T-helper 2 cell treated with Interferon-gamma antibody and Interleukin-4, amounts not matched to agents 100 ng/mL and 5 ng/mL, for 36 hours (primary cell): ENCODE measurements around the gene EDNRA. TPM values are rescaled to one million over a fixed set of nuclear protein-coding genes. Genes with fewer than 3 reads are reported as not detected.

Source experiments
- intact Hi-C: fragments of 100-400 bp; cut with micrococcal nuclease; formaldehyde crosslinking; loops from one replicate; pipeline ENCODE4 v1.15.1; 2023
- total RNA-seq: library from RNA; stranded (reverse); gene quantifications from 2 replicates; pipeline ENCODE4 v1.2.3, GENCODE V29; 2022

EDNRA gene
- total RNA-seq, 1 donor from 2014 or later: not detected

- intact Hi-C loops: no loop called here
These were observed 59.1 kb downstream of the EDNRA start for GRCh38 chr4:147539959-147540358.

DNA sequence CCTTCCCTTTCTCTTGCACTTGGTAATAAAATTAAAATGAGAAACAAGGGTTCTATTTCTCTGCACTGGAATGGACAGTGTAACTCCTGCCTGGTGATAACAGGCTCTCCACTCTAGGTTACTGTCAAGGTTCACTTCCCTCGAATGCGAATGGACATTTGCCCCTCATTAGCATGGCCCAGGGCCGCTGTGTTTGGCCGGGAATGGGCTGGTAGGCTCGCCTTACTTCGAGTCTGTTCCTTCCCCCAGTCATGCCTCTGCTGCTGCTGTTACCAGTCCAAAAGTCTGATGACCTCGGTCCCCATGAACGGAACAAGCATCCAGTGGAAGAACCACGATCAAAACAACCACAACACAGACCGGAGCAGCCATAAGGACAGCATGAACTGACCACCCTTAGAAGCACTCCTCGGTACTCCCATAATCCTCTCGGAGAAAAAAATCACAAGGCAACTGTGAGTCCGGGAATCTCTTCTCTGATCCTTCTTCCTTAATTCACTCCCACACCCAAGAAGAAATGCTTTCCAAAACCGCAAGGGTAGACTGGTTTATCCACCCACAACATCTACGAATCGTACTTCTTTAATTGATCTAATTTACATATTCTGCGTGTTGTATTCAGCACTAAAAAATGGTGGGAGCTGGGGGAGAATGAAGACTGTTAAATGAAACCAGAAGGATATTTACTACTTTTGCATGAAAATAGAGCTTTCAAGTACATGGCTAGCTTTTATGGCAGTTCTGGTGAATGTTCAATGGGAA is 61.5 kb downstream of the EDNRA start:
- intact Hi-C loops: no loop called here

- intact Hi-C loops: no loop called here
These were observed 62.1 kb downstream of the EDNRA start for GRCh38 chr4:147543034-147543433.

- intact Hi-C loops: no loop called here
These were observed 65.5 kb downstream of the EDNRA start for GRCh38 chr4:147546349-147546748.

GRCh38 chr4:147547314-147548056 is 66.6 kb downstream of the EDNRA start:
- intact Hi-C loops: no loop called here

GRCh38 chr4:147548256-147548655 is 67.4 kb downstream of the EDNRA start:
- intact Hi-C loops: no loop called here

DNA sequence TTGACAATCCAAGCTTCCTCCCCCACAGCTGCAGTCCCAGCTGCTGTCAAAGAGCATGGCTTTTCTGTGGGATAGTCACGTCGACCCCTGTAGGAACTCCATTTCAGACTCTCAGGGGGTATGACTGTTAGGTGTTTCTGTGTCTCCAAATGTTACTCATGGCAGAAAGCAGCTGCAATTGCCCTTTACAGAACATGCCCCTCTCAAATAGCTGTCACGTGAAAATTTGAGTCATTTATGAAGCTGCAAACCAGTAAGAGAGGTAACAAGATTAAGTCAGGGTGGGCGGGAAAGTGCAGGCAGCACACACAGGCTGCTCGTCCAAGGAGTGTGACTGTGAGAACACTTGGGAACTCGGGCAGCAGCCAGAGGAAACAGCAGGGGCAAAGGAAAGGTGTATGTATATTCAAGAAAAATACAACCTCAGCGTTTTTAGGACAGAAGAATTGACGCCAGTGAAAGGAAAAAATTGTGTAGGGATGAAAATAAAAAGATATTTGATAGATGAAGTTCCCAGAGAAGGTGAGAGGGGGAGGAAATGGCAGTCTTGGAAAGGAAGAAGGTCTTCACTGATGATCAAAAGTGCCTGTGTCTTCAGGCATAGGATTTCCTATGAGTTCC is 69.8 kb downstream of the EDNRA start:
- intact Hi-C loops: no loop called here

DNA sequence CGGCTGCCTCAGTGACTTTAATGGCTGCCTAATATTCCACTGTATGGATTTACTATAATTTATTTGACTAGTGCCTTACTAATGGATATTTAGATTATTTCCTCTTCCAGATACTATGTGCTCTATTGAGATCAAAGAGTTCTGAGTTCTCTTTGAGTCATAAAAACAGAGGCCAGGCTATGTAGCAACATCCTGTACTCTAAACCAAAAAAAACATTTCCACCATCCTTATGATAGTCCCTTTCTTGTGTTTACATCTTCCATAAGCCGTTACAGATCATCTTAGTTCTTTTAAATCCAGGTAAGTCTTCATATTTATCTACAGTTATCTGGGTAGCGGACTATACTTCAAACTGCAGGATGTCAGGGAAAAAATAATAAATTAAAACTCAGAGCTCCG is 79.7 kb downstream of the EDNRA start:
- intact Hi-C loops: no loop called here

GRCh38 chr4:147566762-147567161 is 85.9 kb downstream of the EDNRA start:
- intact Hi-C loops: no loop called here

DNA sequence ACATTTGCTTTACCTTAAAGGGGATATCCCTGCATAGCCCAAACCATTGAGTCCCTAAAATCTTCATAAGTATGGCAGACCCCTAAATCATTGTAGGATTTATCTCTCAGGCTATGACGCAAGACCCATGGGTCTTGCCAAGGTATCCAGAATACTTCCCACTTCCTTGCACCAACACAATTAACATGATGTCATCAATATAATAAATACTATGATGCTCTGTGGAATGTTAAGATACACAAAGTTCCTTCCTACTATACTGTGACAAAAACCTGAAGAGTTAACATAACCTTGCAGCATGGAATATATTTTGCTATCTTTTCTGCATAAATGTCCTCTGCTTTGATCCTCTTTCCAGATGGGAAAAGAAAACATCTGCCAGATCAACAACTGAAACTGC is 86.4 kb downstream of the EDNRA start:
- intact Hi-C loops: no loop called here

DNA sequence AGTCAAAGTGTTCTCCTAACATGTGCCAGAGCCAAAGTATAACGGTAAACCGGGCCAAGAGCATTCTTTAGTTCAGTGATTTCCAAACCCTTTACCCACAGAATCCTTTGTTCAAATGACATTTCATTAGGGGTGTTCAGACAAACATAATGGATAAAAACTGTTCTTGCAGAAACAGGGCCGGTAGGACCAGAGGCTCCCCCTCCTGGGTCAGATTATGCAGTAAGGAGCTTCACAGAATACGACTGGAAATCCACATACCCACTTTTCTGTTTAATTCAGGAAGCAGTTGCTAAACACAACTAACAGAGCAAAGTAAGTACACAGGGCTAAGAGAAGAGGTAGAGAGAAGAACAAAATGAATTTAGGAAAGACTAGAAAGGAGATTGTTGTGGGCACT is 89.7 kb downstream of the EDNRA start:
- intact Hi-C loops: no loop called here

GRCh38 chr4:147571036-147571770 is 90.3 kb downstream of the EDNRA start:
- intact Hi-C loops: no loop called here

- intact Hi-C loops: no loop called here
These were observed 95.2 kb downstream of the EDNRA start for GRCh38 chr4:147576084-147576483.

- intact Hi-C loops: no loop called here
These were observed 97.2 kb downstream of the EDNRA start for GRCh38 chr4:147578051-147578476.

DNA sequence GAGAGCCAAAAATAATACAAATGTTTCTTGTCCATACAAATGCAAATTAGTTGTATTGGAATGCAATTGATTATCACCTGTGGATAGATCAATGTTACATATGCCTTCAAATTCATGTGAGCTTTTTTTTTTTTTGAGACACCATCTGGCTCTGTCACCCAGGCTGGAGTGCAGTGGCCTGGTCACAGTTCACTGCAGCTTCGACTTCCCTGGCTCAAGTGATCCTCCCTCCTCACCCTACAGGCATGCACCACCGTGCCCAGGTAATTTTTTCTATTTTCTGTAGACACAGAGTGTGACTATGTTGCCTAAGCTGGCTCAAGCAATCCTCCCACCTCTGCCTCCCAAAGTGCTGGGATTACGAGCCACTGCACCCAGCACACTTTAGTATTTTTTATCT is 97.7 kb downstream of the EDNRA start:
- intact Hi-C loops: no loop called here

DNA sequence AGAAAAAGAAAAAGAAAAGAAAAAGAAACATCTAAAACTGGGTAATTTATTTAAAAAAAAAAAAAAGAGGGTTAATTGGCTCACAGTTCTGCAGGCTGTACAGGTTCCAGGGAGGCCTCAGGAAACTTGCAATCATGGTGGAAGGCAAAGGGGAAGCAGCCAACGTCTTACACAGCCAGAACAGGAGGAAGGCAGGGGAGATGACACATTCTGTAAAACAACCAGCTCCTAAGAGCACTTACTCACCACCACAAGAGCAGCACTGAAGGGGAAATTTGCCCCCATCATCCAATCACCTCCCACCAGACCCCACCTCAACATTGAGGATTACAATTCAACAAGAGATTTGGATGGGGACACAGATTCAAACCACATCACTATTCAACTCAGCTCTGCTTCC is 99.5 kb downstream of the EDNRA start:
- intact Hi-C loops: no loop called here

DNA sequence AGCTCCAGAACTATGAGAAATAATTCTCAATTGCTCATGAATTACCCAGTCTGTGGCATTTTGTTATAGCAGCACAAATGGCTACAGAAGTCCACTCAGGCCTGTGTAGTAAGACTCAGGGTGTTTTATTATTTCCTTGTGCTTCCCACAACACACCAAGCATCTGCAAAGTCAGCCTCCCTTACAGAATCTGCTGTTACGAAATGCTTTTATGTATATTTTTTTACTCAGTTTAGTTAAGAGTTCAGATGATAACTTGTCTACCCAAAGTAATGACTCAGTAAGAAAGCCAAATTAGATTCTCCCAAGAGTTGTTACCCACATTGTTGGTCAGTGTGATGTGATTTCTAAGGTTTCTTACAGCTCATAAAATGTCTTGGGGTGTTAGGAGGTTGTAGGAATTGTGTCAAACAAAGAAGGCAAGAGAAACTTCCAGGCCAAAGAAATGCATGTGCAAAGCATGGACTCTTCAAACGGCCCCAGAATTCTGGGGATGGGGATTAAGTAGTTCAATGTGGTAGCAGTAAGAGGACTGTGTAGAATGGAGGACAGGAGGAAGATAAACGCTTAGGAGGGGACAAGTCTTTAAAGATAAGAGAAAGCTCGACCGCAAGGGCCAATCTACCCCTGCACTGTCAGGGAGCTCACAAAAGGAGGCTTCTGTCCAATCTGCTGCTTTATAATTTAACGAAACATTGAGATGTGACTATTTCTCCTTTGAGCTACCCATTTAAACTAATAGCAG is 100.9 kb downstream of the EDNRA start:
- intact Hi-C loops: no loop called here

DNA sequence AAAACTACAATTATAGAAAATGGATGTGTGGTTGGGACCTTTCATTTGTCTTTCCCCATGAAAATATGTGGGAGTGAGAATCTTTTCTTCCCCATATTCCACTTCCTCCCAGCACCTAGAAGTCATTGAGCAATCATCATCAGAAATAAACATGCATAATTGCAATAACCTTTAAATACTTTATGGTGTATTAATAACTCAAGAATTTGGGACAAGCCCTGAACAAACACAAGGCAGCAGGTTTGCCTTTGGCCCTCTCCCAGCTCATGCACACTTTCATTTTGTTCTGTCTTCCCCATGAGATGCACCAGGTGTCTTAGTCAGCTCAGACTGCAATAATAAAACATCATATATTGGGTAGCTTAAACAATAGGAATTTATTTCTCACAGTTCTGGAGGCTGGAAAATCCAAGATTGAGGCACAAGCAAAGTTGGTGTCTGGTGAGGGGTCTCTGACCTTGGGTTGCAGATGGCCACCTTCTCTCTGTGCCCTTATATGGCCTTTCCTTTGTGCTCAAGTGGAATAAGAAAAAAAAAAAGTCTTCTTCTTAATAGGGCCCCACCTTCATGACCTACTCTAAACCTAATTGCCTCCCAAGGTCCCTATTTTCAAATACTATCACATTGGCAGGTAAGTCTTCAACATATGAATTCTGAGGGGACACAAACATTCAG is 101.6 kb downstream of the EDNRA start:
- intact Hi-C loops: no loop called here

DNA sequence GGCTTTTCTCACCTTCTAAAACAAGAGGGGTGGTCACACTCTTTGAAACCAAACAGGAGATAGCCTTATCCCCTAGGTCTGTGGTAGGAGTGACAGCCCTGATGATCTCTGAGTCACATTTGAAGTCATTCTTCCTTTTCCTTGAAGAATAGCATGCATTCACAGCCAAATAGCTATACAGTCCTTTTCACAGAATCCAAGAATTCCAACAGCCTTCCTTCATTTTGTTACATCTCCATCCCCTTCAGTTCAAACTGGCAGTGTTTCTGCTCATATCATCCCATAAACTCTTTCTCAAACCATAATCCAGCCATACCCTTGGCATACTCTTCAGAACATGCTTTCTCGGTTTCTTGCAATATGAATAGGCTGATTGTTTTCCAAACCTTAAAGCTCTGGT is 103.0 kb downstream of the EDNRA start:
- intact Hi-C loops: no loop called here

- intact Hi-C loops: no loop called here
These were observed 105.1 kb downstream of the EDNRA start for GRCh38 chr4:147586032-147586431.
